Spleen (tissue), 11 donors: Measurements from ENCODE around the gene P2RY6. TPM values are rescaled to one million over a fixed set of nuclear protein-coding genes. Genes with fewer than 3 reads are reported as not detected.

ENCODE experiments used
- DNase-seq: peaks from one replicate; pipeline ENCODE4 v3.0.0-alpha.2; 2020
- H3K27ac ChIP-seq, 8 donors: fragments of 200-600 bp; sonication (generic) in 7 of 8; 1 replicate in 4 of 8; 2 replicates in 4 of 8; pipeline versions ENCODE4 v1.5.0 to v1.8.0; 2016 to 2021; ENCODE audit warnings: inconsistent platforms in 4 of 8, mild to moderate bottlenecking in 4 of 8, moderate library complexity in 1 of 8
- H3K27me3 ChIP-seq, 7 donors: fragments of 200-600 bp; sonication (generic) in 6 of 7; replicated peaks in 1 of 7; 1 replicate in 4 of 7; 2 replicates in 3 of 7; pipeline versions ENCODE4 v1.5.0 to v1.8.0; 2016 to 2021; ENCODE audit warnings: inconsistent platforms in 3 of 7, mild to moderate bottlenecking in 1 of 7
- H3K36me3 ChIP-seq, 6 donors: fragments of 200-600 bp; sonication (generic) in 5 of 6; 1 replicate in 4 of 6; 2 replicates in 2 of 6; pipeline versions ENCODE4 v1.5.0 to v1.8.0; 2016 to 2021; ENCODE audit warnings: inconsistent platforms in 2 of 6
- H3K4me1 ChIP-seq, 6 donors: fragments of 200-600 bp; sonication (generic) in 5 of 6; 1 replicate in 3 of 6; 2 replicates in 3 of 6; pipeline versions ENCODE4 v1.5.0 to v1.8.0; 2016 to 2021; ENCODE audit warnings: inconsistent platforms in 3 of 6
- H3K4me3 ChIP-seq, 8 donors: fragments of 200-600 bp; sonication (generic) in 7 of 8; 1 replicate in 4 of 8; 2 replicates in 4 of 8; pipeline versions ENCODE4 v1.5.0 to v1.8.0; 2016 to 2021; ENCODE audit warnings: inconsistent platforms in 4 of 8, mild to moderate bottlenecking in 4 of 8, moderate library complexity in 2 of 8
- H3K9me3 ChIP-seq, 8 donors: fragments of 200-600 bp; sonication (generic) in 7 of 8; 1 replicate in 4 of 8; 2 replicates in 4 of 8; pipeline versions ENCODE4 v1.5.0 to v1.8.0; 2016 to 2021; ENCODE audit warnings: inconsistent platforms in 4 of 8
- CTCF ChIP-seq, 11 experiments: fragments of 200-600 bp in 7 of 11; fragments of 450-650 bp in 4 of 11; sonication (generic) in 4 of 11; IDR thresholded peaks in 8 of 11; conservative IDR thresholded peaks in 3 of 11; 1 replicate in 7 of 11; 2 replicates in 4 of 11; pipeline versions ENCODE4 v1.4.0 to v1.8.0; 2016 to 2021; ENCODE audit warnings: antibody characterized with exemption in 11 of 11, inconsistent platforms in 4 of 11, mild to moderate bottlenecking in 1 of 11
- POLR2A ChIP-seq, 3 donors: fragments of 450-650 bp; IDR thresholded peaks; one replicate each; pipeline ENCODE4 v1.5.1; 2017; ENCODE audit warnings: antibody characterized with exemption in 3 of 3, mild to moderate bottlenecking in 1 of 3
- POLR2AphosphoS5 ChIP-seq, 3 donors: sonication (generic); formaldehyde crosslinking; IDR thresholded peaks; one replicate each; pipeline ENCODE4 v1.5.1; 2017; ENCODE audit warnings: antibody characterized with exemption in 3 of 3
- WGBS, 5 donors: extraction: QIAGEN DNeasy Blood & Tissue Kit in 3 of 5; methylation state at CpG; one replicate each; pipeline versions ENCODE4 v1.1.5 to v1.1.7; 2013 to 2018; 5-methylcytosine and 5-hydroxymethylcytosine counted together
- intact Hi-C: fragments of 100-400 bp; cut with DNase I; formaldehyde crosslinking; loops from one replicate; pipeline ENCODE4 v1.15.0; 2023; ENCODE audit warnings: low total_unique reads
- polyA plus RNA-seq, 3 donors: library from polyadenylated mRNA; stranded (reverse); fragments of 200-250 nt; gene quantifications; one replicate each; pipeline ENCODE4 v1.2.1, GENCODE V29; 2013
- total RNA-seq, 7 donors: library from RNA; depleted of rRNA in 3 of 7; stranded (reverse); fragments of >200 nt in 3 of 7; fragmentation: NEBNext Ultra II Directional in 4 of 7; extraction: Animal tissue kit (Norgen Biotek cat#: 25700) in 4 of 7; gene quantifications; one replicate each; pipeline versions ENCODE4 v1.1.0 to v1.2.1, GENCODE V29; 2016 to 2021
- donor health status: healthy with polysubstance abuse.
- donor health status: DM: no; HTN: no; CAD: no; lungs with moderate emphysema.
- donor health status: DM: no; HTN: no; CAD: no.
- donor health status: Bipolar disorder and iron deficiency.
- donor health status: healthy.
- donor health status: DM: no; HTN: no; CAD: no.
- donor health status: DM: yes; HTN: yes; CAD: no.

The P2RY6 gene
- total and polyA plus RNA-seq, 10 donors = 8.2 to 109 (median 56.9) TPM

GRCh38 chr11:73315293-73316020 lies 43.3 kb downstream of the P2RY6 start:
- DNase-seq = no peak
- intact Hi-C loops = no loop called here
- H3K4me3 ChIP-seq = no peak overlapping the region
- H3K27ac ChIP-seq = peak overlapping the region in 6 of 8 donors; percentile 9 to 83 (median 62)
- H3K9me3 ChIP-seq = no peaks in the 10 kb centered on the region
- no peak for TF ChIP-seq POLR2A (IDR thresholded peaks at IDR 0.05)
- TF ChIP-seq CTCF (IDR thresholded peaks at IDR 0.05 in 8 of 11, conservative IDR thresholded peaks at IDR 0.05 in 3 of 11) = no peak
- no peak for TF ChIP-seq POLR2AphosphoS5 (IDR thresholded peaks at IDR 0.05)
- H3K36me3 ChIP-seq = no peaks in the 10 kb centered on the region
- H3K27me3 ChIP-seq = no peaks in the 10 kb centered on the region
- H3K4me1 ChIP-seq = peaks cover 0 to 93% (median 35%) of the 10 kb centered on the region in 6 donors
- WGBS, 5 donors = 57 to 74% (median 71%) methylated on average over 9 of the region's 9 CpGs

- intact Hi-C loops = no loop called here
- Histone ChIP-seq H3K9me3 (no peaks in the 10 kb centered on the region), H3K4me3 (no peak overlapping the region), H3K36me3 (no peaks in the 10 kb centered on the region), H3K27me3 (no peaks in the 10 kb centered on the region), H3K4me1 (peaks cover 0 to 92% (median 39%) of the 10 kb centered on the region in 6 donors), H3K27ac (peak overlapping the region in 6 of 8 donors; percentile 33 to 83 (median 62))
- DNase-seq = no peak
- no peak for TF ChIP-seq POLR2AphosphoS5 (IDR thresholded peaks at IDR 0.05)
- TF ChIP-seq POLR2A (IDR thresholded peaks at IDR 0.05) = no peak
- no peak for TF ChIP-seq CTCF (IDR thresholded peaks at IDR 0.05 in 8 of 11, conservative IDR thresholded peaks at IDR 0.05 in 3 of 11)
- 70 to 89% (median 79%) methylated on average over 1 of the region's 1 CpG for WGBS, 5 donors
Observed at GRCh38 chr11:73316422-73316821, 44.3 kb downstream of the P2RY6 start.

GRCh38 chr11:73317373-73317772 lies 45.2 kb downstream of the P2RY6 start:
- no peak for TF ChIP-seq POLR2AphosphoS5 (IDR thresholded peaks at IDR 0.05)
- no peak for TF ChIP-seq CTCF (IDR thresholded peaks at IDR 0.05 in 8 of 11, conservative IDR thresholded peaks at IDR 0.05 in 3 of 11)
- no peak for TF ChIP-seq POLR2A (IDR thresholded peaks at IDR 0.05)
- H3K27me3 ChIP-seq = no peaks in the 10 kb centered on the region
- no peak for DNase-seq
- no peaks in the 10 kb centered on the region for H3K9me3 ChIP-seq
- H3K4me3 ChIP-seq = no peak overlapping the region
- no peaks in the 10 kb centered on the region for H3K36me3 ChIP-seq
- peaks cover 7 to 94% (median 48%) of the 10 kb centered on the region in 6 donors for H3K4me1 ChIP-seq
- WGBS, 5 donors = 75 to 83% (median 82%) methylated on average over 4 of the region's 4 CpGs
- peak overlapping the region in 7 of 8 donors; percentile 29 to 83 (median 55) for H3K27ac ChIP-seq
- intact Hi-C loops = no loop called here

- intact Hi-C loops = no loop called here
- 71 to 100% (median 82%) methylated on average over 2 to 3 of the region's 3 CpGs for WGBS, 5 donors
- Histone ChIP-seq H3K4me3 (no peak overlapping the region), H3K36me3 (no peaks in the 10 kb centered on the region), H3K27me3 (no peaks in the 10 kb centered on the region), H3K27ac (peak overlapping the region in 7 of 8 donors; percentile 29 to 83 (median 55)), H3K9me3 (no peaks in the 10 kb centered on the region), H3K4me1 (peaks cover 11 to 94% (median 51%) of the 10 kb centered on the region in 6 donors)
- TF ChIP-seq CTCF (IDR thresholded peaks at IDR 0.05 in 8 of 11, conservative IDR thresholded peaks at IDR 0.05 in 3 of 11) (no peak), POLR2A (IDR thresholded peaks at IDR 0.05) (no peak), POLR2AphosphoS5 (IDR thresholded peaks at IDR 0.05) (no peak)
- no peak for DNase-seq
Observed at GRCh38 chr11:73317803-73318202, 45.7 kb downstream of the P2RY6 start.
